ENCODE measurements around the gene CBR4.

DNA sequence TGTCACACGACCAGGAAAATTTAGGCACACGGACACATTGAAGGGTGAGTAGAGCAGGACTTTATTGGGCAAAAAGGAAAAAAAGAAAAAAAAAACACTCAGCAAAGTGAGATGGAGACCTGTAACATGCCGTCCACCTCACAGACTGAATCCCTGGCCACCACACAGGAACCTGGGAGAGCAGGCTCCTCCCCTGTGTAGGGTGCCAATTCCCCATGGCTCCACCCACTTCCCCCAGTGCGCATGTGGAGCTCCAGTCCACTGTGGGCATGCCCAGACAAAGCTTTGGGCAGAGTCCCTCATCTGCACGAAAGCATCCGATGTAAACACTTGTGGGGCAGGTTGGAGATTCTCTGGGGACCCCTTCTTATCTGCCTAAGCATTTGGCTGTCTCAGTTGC, 23.6 kb upstream of the CBR4 start:
- TF ChIP-seq, protein P1, sequence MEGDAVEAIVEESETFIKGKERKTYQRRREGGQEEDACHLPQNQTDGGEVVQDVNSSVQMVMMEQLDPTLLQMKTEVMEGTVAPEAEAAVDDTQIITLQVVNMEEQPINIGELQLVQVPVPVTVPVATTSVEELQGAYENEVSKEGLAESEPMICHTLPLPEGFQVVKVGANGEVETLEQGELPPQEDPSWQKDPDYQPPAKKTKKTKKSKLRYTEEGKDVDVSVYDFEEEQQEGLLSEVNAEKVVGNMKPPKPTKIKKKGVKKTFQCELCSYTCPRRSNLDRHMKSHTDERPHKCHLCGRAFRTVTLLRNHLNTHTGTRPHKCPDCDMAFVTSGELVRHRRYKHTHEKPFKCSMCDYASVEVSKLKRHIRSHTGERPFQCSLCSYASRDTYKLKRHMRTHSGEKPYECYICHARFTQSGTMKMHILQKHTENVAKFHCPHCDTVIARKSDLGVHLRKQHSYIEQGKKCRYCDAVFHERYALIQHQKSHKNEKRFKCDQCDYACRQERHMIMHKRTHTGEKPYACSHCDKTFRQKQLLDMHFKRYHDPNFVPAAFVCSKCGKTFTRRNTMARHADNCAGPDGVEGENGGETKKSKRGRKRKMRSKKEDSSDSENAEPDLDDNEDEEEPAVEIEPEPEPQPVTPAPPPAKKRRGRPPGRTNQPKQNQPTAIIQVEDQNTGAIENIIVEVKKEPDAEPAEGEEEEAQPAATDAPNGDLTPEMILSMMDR (IDR thresholded peaks at IDR 0.05): no peak
- no peak for TF ChIP-seq POLR2A (IDR thresholded peaks at IDR 0.05)
- no peak for TF ChIP-seq POLR2AphosphoS5 (IDR thresholded peaks at IDR 0.05)
- no peak for TF ChIP-seq EP300 (IDR thresholded peaks at IDR 0.05; ENCODE audit: low read depth)

Data from transverse colon (tissue), 4 donors.